Kidney tubule cell (primary cell): ENCODE measurements around the gene OLFM4.

Source experiments
- DNase-seq: peaks from one replicate; pipeline ENCODE4 v3.0.0-alpha.2; 2018; ENCODE audit warnings: low spot score

OLFM4 gene

DNA sequence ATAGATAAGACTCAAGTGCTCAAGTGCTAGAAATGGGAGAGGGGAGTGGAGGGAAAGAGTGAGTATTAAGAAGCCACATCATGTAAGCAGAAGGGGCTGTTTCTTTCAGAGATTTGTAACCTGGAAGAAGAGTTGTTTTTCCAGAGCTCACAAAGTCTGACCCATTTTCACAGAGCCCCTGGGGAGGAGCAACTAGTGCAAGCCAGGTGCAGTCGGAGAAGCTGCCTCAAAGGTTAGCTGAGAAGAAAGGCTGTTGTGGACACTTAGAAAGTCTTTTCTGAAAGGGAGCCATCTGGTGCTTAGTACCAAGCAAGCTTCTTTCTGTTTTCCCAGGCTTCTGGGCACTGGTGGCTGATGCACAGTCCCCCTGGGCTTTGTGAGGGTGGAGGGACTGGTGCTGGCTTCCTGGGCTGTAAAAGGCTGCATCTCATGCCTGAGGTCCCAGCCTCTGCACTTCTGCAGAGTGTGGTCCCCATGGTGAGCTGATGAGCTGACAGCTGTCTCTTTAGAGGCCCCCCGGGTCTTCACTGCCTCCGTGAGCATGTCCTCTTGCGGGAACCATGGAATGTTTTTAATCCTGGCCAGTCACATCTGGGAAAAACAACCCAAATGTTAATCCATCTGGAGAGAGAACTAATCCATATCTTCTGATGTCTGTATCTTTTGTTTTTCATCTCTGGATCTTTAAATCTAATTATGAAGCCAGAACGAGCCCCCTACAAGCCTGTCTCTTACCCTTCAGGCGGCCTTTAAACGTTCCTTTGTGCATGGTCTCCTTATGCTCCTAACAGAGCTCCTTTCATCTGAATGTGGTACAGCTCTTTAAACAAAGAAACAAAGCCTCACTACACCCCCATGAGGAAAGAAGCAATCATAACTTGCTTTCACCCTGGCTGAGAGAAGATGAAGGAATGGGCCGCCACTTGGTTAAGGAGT lies 40.2 kb downstream of the OLFM4 start:
- no peak for DNase-seq

DNA sequence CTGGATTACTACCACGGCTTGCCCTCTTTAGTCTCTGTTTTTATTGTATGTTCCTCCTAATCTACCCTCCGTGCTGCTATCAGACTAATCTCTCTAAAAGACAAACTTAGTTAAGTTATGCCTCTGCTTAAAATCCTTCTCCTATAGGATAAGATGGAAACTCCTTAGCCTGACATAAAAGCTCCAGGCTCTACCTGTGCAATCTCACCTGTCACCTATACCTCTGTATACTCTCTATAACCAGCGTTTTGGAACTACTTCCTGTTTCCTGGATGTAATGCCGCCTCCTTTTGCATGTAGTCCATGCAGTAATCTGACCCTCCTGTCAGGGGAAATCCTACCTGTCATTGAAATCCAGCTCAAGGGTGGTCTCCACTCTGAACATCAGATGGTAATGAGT lies 41.2 kb downstream of the OLFM4 start:
- DNase-seq: no peak

DNA sequence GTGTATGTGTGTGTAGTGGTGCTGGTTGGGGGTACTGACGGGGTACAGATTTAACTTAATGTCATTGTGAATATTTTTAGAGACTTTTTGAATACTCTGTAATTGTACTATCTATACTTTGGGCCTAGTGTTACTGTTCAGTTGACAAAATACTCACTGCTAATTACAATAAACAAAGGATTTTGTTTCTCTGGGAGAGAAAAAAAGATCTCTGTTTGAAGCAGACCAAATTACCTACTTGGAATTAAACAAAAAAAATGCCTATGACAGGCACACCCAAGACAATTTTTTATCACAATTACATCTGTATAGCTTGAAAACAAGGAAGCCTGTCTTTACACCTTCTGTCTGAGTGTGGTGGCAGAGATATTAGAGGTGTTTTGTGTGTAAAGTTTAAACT lies 45.1 kb downstream of the OLFM4 start:
- DNase-seq: no peak

DNA sequence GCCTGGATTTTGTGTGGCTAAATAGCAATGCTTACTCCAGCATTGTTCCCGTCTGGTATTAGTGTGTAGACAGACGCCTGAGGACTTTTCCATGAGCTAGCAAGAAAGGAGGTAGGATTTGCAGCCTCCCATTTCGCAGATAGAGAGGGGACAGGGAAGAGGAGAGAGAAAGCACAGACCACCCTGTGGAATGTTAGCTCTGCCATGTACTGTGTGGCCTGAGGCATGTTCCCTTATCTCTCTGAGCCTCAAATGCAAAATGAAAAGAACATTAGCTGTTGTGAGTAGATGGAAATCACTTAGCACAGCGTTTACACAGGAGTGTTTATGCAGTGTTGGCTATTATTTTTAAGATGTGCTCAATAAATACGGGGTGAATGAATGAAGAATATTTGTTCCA lies 45.5 kb downstream of the OLFM4 start:
- DNase-seq: no peak

DNA sequence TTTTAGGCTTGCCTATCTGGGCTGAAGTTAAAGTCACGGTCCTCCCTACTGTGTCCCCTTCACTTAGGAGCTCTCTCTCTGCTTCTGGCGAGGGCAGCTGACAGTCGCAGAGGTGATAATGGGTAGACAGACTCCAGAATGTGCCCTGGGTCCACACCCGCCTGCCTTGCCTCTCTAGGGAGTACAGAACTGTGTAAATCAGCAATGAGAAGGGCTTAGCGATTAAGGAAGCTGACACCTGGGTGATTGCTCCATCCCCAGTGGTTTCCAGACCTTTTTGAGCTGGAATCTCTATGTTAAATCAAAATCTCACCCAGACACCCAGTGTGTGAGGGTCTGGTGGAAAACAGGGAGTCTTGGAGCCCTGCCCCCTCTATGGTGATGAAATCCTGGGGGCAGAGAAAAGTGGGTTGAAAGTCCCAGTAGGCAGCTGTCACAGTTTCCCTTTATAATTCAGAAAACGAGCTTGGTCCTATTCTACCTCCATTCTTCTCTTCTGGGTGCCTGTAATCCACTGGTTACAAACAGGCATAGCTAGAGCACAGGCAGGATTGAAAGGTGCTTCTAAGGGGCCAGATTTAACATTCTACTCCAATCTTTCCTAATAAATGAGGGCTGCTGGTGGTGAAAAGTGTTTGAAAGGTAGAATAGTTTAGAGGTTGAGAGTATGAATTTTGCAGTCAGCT lies 46.9 kb downstream of the OLFM4 start:
- DNase-seq: no peak

DNA sequence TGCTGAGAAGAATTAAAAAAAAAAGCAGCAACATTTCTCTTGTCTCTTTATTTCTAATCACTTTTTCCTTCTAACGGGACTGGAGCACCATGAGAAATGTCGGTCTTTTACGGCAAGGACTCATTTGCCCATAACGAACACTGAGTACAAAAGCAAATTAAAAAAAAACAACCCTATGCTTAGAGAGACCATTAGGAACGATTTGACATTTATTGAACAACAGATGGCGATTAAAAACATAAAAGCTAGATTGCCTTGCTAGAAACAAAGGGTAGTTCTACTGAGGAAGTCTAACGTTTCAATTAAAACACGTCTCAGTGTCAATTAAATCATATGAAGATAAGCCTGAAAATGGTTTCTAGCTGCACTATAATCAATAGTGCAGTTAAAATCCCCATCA lies 51.1 kb downstream of the OLFM4 start:
- no peak for DNase-seq

DNA sequence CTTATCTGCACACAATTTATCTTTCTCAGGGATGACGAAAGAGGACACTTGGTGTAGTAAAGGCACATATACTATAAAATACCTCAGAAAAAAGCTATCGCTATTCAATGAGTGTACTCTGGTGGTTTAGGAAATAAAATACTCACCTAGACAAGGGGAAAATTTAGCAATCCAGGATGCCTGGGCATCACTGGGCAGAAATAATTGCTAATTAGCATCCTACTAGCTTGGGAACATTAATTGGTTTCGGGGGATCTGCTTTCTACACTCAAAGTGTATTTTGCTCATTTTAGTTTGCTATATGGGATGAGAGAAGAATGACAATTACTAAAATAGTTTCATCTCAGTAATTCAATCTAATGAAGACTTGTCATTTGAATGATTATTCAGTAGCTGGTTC lies 60.3 kb downstream of the OLFM4 start:
- no peak for DNase-seq

DNA sequence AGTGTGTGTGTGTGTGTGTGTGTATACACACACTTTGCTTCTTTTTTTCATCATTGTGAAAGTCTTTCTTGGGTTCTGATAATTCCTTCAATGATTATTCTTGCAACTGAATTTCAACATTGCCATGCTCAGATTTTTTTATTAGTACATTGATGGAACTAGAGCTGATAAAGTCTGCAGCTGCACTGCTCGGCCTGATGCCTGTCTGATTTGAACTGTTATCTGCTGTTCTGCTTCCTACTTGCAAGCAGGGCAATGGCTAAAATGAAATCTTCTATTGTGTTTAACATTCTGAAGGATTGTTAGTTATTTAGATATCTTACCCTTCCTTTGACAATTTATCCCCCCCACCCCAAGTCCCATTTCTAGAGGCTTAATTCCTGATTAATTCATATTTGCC lies 61.3 kb downstream of the OLFM4 start:
- DNase-seq: no peak

DNA sequence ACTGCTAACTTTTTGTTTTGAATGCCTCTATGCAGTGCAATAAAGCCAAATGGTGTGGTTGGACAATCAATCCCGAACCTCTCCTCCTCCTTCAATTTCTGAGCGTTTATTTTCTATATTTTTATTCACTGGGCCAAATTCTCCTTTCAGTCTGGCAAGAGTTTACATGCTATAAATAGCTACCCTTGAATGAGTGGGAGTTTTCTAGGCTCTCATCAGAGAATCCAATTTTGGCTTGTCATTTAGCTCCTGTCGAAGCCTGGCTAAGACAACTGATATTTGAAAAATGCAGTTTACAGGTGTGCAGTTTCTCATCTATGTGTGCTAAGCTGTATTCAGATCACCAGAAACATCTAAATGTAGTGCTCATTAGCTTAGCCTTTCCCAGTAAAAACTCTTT lies 61.8 kb downstream of the OLFM4 start:
- DNase-seq: no peak

DNA sequence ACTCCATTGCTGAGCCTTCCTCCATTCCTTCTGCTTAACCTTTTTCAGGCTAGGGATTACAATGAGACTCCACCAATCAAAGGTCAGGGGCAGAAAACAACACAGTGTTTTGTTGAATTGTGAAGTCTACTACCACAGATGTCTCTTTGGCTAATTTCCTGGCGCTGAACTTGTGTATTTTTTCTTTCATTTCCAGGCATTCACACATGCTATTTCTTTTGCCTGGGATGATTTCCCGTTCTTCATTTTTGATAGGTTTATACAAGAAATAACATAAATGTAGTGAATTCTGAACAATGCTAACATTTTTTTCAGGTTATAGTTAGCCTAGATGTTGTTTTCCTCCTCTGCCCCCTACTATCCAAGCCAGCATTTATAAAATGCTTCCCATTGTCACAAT lies 64.3 kb downstream of the OLFM4 start:
- no peak for DNase-seq

DNA sequence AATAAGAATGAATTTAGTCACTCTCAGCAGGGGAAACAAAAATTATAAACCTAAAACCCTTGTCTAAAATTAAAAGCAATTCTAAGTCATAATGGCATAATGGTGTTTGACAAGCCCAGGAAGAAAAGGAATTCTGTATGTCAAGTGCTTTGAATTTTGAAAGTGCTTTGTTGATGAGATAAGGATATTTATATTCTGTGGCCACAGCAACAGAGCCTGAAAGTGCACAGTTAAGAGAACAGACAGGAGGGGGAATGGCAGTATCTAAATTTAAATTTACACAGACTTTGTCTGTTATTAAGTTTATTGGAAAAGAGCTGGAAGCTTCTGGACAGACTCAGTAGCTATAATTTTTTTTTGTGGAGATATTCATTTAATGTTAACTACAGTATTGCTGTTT lies 69.8 kb downstream of the OLFM4 start:
- DNase-seq: no peak

DNA sequence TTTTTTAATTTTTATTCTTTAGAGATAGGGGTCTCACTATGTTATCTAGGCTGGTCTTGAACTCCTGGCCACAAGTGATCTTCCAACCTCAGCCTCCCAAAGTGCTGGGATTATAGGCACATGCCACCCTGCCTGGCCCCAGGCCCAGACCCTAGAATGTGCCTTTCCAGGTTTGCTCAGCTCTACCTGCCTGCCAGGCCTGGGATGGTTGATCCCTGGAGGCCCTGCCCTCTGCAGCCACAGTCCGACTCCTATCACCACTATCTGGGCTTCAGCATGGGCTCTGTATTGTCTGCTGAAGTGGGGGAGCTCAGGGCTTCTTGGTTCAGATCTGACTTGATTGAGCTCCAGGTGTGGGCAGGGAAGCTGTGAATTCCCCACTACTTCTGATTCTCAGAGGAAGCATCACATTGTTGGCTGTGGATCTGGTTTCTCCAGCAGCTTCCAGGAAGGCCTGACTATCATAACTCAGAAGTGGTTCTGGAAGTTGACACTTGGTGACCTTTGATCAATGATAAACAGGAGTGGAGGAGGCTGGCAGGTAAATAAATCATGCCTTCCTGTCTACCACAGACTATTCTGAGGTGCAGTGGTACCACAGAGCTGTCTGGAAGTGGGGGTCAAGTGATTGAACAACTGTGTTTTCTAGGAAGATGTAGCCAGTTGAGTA lies 71.9 kb downstream of the OLFM4 start:
- DNase-seq: no peak
